Cardiac ventricle fibroblast (primary cell): ENCODE results near the gene CABP2. TPM values are rescaled to one million over a fixed set of nuclear protein-coding genes. Genes with fewer than 3 reads are reported as not detected.

ENCODE experiments used
- total RNA-seq: library from RNA; depleted of rRNA; stranded (reverse); fragments of >200 nt; gene quantifications from 2 replicates; pipeline ENCODE4 v1.2.3, GENCODE V29; 2015

The CABP2 gene
- total RNA-seq: not detected in 2 replicates

DNA sequence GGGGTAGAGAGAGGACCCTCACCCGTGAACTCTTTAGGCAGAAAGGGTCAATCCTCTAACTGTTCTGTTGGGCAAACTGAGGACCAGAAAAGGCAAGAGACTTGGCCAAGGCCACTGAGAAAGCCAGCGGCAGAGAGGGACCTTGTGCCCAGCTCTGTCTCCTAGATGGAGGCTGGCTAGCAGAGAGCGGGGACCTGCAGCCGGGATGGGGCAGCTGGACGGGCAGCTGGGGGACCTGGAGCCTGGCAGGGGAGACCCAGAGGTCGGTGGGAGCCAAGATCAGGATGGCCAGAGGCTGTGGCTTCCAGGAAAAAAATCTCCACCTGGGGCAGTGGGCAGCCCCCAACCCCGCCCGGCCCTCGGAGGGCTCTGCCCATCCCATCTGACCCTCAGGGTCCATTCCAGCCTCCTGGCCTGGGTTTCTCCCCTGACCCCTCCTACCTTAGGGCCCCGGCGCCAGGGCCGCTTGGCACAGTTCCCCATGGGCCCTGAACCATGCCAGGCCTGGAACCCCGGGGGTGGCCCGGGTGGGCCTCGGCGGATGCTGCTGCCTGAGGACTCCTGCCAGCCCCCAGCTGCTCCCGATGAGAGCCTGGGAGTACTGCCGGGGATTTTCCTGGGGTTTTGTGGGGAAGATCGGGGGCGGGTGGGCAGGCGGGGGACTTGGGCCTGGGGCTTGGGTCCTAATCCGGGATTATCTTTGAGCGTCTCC lies at the start of gene CABP2:
CABP2 (minus strand) TSS at position 603 of the 712 bp plus-strand sequence; CDS start at position 483, 120 bp downstream.

DNA sequence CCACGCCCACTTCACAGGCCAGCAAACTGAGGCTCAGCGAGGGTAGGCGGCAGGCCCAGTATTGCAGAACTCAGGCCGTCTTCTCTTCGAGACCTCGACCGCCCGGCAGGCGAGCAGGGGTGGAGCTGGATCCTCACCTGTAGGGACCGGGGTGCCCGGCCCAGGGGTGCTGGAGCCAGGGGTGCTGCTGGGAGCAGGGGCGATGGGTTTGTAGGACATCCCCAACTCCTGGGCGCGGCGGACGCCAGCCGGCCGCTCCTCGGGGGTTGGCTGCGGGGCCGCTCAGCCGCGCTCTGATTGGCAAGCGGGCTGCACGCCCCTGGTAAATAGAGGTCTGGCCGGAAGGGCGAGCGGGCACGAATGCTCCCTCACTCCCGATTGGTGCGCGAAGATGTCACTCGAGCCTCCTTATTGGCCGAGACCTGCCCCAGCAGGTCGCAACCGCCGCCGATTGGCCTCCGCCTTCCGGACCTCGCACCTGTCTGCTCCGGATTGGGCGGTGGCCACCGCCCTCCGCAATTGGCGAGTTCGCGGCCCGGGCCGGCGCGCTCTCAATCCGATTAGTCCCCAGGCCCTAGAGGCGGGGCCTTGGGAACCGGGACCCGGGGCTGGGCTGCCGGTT lies 15.3 kb downstream of the CABP2 start, which contains the start of gene CDK2AP2:
CDK2AP2 (minus strand) TSS at position 299 of the 622 bp plus-strand sequence; CDS start at position 219, 80 bp downstream.

GRCh38 chr11:67504950-67505581 lies 18.2 kb downstream of the CABP2 start, which contains the start of gene PITPNM1:
Gene PITPNM1 (minus strand): TSS chr11:67505363. CDS start chr11:67504180, 1,183 bp downstream.

GRCh38 chr11:67482827-67483798 lies 40.1 kb downstream of the CABP2 start, which contains the start of gene AIP:
Gene AIP (plus strand): TSS chr11:67483026. CDS start chr11:67483159, 133 bp downstream.

Other genes with a start within 250 kb of the CABP2 start
- gene ANKRD13D, start 234.1 kb downstream of the CABP2 start, total RNA-seq: 16.6 and 29.9 TPM in 2 replicates
- gene SSH3, start 219.9 kb downstream of the CABP2 start, total RNA-seq: 22.4 and 23.3 TPM in 2 replicates
- 91.0 and 113 TPM in 2 replicates for gene POLD4, start 169.9 kb downstream of the CABP2 start, total RNA-seq
- 8.2 and 8.4 TPM in 2 replicates for gene CLCF1, start 149.8 kb downstream of the CABP2 start, total RNA-seq
- gene RAD9A, start 131.5 kb downstream of the CABP2 start, total RNA-seq: 4.2 and 7.1 TPM in 2 replicates
- gene PPP1CA, start 121.6 kb downstream of the CABP2 start, total RNA-seq: 105 and 122 TPM in 2 replicates
- not detected in 2 replicates for gene TBC1D10C, start 119.4 kb downstream of the CABP2 start, total RNA-seq
- 0.05 TPM in 1 of 2 replicates, not detected in the other for gene CARNS1, start 107.8 kb downstream of the CABP2 start, total RNA-seq
- gene RPS6KB2, start 95.0 kb downstream of the CABP2 start, total RNA-seq: 14.9 and 28.5 TPM in 2 replicates
- not detected in 2 replicates for gene PTPRCAP, start 85.8 kb downstream of the CABP2 start, total RNA-seq
- gene CORO1B, start 80.0 kb downstream of the CABP2 start, total RNA-seq: 62.4 and 70.1 TPM in 2 replicates
- gene GPR152, start 70.7 kb downstream of the CABP2 start, total RNA-seq: not detected in 2 replicates
- not detected in 2 replicates for gene CABP4, start 68.1 kb downstream of the CABP2 start, total RNA-seq
- 67.5 and 69.0 TPM in 2 replicates for gene TMEM134, start 54.2 kb downstream of the CABP2 start, total RNA-seq
- gene AIP, start 40.4 kb downstream of the CABP2 start, total RNA-seq: 46.8 and 62.4 TPM in 2 replicates
- gene PITPNM1, start 18.1 kb downstream of the CABP2 start, total RNA-seq: 17.0 and 20.1 TPM in 2 replicates
- gene CDK2AP2, start 15.3 kb downstream of the CABP2 start, total RNA-seq: 29.5 and 35.6 TPM in 2 replicates
- 422 and 531 TPM in 2 replicates for gene GSTP1, start 60.4 kb upstream of the CABP2 start, total RNA-seq
- gene NDUFV1, start 83.5 kb upstream of the CABP2 start, total RNA-seq: 131 and 145 TPM in 2 replicates
- gene NUDT8, start 106.5 kb upstream of the CABP2 start, total RNA-seq: 5.0 and 9.0 TPM in 2 replicates
- gene TBX10, start 116.3 kb upstream of the CABP2 start, total RNA-seq: not detected in 2 replicates
- gene ACY3, start 127.3 kb upstream of the CABP2 start, total RNA-seq: not detected in 2 replicates
- gene ALDH3B2, start 151.2 kb upstream of the CABP2 start, total RNA-seq: not detected in 2 replicates